GM21529 (cell line): ENCODE results near the gene STK35.
"Not testable (repeated sequence)": the region's sequence is repeated elsewhere in the genome, so short reads cannot be mapped to it uniquely, and the experiment has no call there.

Source experiments
- ATAC-seq: cut with Tn5 transposase; IDR thresholded peaks from one replicate; pipeline ENCODE4 v1.9.1; 2021; ENCODE audit not compliant: unreplicated experiment

STK35 gene

DNA sequence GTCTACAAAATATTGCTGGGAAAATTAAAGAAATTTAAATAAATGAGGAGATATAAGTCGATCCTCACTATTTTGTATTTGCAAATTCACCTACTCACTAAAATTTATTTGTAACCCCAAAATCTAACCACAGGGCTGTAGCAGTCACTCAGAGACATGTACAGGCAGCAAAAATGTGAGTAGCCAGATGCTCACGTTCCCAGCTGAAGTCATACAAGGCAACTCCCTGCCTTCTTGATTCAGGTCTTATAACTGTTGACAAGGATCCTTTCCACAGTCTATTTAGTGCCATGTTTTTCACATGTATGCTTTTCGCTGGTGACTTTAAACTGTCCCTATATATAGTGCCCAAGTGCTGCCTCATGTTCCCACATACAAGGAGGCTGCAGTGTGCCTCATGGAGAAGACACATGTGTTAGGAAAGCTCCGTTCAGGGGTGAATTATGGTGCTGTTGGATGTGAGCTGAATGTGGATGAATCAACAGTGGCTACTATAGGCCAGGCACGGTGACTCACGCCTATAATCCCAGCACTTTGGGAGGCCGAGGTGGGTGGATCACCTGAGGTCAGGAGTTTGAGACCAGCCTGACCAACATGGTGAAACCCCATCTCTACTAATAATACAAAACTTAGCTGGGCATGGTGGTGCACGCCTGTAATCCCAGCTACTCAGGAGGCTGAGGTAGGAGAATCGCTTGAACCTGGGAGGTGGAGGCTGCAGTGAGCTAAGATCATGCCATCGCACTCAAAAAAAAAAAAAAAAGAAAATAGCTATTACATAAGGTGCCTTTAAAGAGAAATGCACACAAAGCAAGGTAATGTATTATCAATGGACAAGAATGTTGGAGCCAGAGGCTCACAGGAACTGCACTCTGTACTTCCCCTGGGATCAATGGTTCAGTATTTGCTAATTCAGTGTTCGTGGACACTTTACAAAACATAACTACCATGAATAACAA lies 55.3 kb downstream of the STK35 start:
- ATAC-seq: no peak

DNA sequence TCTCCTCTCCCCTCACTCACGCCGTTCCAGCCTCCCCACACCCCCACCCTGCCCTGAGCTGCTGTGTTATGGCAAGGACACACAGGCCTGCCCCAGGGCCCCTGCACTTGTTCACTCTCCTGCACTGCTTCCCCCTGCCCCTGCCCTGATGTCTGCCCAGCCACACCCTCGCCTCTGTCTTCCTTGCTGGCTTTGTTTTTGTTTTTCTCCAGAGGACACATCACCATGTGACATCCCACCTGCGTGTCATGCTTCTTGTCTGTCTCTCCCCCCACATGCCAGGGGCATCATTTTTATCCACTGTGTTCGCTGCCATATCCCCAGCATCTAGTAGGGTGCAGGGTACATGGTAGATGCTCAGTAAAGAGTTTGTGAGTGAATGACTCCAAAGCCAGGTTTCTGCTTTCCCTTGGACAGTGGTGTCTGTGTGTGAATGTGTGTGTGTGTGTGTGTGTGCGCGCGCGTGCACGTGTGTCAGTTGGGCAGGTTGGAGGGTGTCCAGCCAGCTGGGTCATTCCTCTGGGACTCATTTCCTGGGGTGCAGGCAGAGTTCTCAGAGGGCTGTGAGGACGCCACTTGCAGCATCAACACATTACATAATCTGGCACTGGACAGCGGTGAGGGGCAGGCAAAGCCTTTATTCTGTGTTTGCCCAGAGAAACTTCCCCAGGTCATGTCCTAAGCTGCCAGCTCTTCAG lies 60.6 kb downstream of the STK35 start:
- no peak for ATAC-seq

DNA sequence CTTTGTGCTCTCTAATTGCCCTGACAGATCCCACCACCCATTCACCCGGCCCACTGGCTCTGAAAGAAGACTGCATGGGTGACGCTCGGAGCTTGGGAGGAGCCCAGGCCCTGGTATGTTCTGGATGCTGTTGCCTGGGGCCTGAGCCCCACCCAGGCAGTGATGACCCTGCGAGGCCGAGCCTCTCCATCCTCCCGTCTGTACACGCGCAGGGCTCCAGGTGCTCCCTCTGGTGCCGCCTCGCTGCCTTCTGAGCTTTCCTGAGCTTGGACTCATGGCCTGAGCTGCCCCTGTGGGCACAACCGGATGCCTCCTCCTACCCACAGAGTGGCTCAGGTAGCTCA lies 61.2 kb downstream of the STK35 start:
- no peak for ATAC-seq

DNA sequence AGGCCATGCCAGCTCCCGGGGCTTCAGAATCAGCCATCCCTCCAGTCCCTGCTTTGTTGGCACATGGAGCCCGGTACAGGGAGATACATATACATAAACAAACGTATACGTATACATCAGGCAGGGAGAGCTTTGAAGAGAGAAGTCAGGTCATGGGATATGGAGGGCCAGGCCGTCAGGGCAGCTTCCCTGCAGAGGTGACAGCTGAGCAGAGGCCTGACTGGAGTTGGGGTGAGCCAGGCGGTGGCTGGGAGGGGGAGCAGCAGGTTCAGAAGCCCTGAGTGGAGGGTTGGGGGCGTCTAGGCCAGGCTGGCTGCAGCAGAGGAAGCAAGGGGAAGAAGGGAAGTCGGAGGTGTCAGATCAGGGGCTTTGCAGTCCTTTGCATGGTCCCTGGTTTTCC lies 61.7 kb downstream of the STK35 start:
- no peak for ATAC-seq

DNA sequence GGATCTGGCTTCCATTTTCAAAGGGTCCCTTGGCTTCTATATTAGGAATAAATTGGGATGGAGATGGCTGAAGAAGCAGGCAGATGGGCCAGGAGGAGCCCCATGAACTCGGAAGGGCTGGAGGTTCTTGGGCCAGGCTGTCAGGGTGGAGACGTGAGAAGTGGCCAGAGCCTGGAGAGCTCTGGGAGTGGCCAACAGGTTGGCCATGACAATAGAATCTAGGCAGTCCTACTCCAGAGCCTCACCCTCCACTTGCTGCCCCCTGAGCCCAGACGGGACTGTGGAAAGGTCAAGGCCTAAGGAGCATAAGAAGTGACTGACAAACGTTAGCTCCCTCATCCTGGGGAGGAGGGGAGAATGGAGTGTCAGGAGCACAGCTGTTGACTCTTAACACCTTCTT lies 62.1 kb downstream of the STK35 start:
- ATAC-seq: no peak

DNA sequence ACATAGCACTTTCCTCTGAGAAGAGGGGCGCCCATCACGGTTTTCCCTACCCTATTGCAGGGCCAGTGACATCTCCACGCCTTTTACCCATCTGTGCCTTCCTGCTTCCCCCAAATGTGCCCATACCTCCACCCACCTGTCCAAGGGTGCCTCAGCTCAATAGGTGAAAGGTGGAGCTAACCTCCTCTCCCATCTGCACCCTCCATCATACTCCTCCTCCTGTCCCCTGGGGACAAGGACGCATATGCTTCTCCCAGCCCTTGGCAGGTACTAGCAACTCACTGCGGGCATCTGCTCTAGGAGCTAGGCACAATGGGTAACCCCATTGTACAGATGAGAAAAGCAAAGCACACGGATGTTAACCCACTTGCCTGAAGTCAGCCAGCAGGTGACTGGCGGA lies 62.8 kb downstream of the STK35 start:
- no peak for ATAC-seq

DNA sequence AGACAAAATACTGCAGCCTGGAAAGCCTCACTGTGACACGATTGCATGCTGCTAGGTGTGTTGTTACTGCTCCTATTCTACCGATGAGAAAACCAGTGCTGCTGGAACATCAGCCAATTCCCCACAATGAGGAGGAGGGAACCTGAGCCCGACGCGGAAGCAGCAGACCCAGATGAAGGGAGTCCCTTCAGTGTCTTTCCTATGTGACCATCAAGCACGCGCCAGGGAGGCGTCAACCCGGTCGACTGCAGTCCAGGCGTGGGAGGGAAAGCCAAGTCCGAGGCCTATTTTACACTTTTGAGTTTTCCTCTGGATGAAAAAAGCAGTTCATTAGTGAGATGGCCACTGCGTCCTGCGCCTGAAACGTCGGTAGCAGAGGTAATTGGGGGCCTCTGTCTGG lies 63.3 kb downstream of the STK35 start:
- no peak for ATAC-seq

DNA sequence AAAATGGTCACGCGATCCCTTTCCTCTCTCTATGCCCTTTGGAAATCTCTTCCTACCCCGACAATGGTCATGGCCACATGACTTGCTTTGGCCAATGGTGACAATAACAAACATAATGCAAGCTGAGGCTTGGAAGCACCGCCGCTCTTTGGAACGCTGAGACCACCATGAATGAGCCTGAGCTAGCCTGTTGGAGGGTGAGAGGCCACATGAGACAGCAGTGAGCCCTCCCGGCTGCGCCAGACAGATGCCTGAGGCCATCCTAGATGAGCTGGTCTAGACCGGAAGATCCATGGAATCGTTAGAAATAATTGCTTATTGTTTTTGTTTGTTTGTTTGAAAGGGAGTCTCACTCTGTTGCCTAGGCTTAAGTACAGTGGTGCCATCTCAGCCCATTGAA lies 64.2 kb downstream of the STK35 start:
- ATAC-seq: no peak

DNA sequence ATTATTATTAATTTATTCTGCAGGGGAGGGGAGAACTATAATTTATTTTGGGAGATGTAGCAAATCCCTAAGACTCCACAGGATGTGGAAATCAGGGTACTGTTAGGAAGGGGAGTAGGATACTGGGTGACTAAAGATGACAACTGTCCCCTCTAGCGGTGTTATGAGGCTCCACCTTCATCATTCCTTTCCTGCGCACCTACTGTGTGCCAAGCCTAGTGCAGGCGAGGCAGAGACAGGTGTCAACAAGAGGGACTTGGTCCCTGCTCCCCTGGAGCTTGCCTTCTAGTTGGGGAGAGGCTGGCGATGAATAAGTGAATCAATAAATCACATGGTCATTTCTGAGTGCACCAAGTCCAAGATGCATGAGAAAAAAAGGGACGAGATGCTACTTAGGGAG lies 65.5 kb downstream of the STK35 start:
- no peak for ATAC-seq

DNA sequence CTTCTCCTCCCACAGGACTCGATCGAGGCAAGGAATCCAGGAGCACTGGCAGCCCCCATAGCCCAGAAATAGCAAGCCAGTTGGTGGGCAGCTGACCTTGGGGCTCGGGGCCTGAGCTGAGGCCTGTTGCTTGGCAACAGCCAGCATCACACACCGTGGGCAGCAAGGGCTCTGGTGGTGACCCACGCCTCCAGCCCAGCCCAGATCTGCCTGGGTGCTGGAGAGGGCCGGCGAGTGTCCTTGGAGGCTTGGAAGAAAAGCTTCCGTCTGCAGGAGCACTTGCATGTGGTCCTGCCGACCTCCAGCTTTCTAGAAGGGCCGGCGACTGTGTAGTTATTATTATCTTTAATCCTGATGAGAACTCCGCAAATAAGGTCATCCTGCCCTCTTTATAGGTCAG lies 67.3 kb downstream of the STK35 start:
- ATAC-seq: no peak

DNA sequence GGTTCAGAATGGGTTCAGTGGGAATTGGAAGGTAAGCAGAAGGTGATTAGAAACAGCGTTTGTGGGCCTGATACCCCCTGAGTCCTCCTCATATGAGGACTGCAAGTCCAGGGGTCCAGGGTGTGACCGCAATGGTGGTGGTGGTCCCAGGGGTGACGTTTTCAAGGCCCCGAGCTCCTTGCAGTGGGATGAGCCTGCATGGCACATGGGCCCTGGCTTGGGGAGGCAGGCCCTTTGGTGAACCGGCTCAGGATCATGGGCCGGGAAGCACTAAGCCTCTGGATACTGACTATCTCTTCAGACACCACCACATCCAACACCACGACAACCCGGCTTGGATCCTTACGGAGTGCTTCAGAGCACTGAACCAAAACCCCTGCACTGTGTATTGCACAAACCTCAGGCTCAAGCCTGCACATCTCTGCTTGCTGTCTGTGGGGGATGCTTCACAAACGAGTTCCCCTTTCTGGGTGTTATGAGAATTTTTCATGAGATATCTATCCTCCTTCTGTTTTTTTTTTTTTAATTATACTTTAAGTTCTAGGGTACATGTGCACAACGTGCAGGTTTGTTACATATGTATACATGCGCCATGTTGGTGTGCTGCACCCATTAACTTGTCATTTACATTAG lies 67.9 kb downstream of the STK35 start:
- no peak for ATAC-seq

DNA sequence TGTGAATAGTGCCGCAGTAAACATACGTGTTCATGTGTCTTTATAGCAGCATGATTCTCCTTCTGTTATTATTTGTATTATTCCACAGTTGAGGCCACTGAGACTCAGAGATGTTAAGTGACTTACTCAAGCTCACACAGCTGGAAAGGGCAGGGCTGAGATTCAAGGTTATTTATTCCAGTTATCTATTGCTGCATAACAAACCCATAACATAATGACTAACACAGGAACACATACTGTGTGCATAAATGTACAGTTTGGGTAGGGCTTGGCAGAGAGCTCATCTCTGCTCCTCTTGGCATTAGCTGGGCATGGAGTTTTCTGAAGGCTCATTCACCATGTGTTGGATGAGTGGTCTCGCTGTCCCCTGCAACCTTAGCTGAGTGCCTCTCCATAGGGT lies 68.8 kb downstream of the STK35 start:
- no peak for ATAC-seq

DNA sequence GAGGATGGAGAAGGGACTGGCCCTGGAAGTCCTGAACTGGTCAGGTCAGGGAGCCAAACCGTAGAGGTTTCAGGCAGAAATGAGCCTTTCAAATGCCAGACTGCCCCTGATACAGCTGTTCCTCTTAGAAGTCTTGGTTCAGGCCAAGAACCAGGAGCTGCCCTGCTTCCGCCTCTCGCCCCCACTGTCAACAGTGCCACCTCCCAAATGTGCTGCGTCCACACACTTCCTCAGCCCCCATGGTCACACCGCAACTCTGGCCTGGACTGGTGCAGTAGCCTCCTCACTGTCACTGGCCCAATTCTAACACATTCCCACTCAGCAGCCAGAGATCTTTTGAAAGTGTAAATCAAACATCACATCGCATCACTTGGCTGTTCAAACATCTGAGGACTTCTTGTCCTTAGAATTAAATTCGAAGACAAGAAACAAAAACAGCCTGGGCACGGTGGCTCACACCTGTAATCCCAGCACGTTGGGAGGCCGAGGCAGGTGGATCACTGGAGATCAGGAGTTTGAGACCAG lies 69.7 kb downstream of the STK35 start:
- no peak for ATAC-seq

DNA sequence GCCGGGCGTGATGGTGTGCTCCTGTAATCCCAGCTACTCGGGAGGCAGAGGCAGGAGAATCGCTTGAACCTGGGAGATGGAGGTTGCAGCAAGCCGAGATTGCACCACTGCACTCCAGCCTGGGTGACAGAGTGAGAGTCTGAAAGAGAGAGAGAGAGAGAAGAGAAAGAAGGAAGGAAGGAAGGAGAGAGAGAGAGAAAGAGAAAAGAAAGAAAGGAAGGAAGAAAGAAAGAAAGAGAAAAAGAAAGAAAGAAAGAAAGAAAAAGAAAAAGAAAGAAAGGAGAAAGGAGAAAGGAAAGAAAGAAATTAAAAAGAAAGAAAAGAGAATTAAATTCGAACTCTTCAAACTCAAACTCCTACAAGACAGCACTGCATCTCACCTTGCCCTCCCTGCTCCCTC lies 70.2 kb downstream of the STK35 start:
- not testable (repeated sequence) for ATAC-seq

DNA sequence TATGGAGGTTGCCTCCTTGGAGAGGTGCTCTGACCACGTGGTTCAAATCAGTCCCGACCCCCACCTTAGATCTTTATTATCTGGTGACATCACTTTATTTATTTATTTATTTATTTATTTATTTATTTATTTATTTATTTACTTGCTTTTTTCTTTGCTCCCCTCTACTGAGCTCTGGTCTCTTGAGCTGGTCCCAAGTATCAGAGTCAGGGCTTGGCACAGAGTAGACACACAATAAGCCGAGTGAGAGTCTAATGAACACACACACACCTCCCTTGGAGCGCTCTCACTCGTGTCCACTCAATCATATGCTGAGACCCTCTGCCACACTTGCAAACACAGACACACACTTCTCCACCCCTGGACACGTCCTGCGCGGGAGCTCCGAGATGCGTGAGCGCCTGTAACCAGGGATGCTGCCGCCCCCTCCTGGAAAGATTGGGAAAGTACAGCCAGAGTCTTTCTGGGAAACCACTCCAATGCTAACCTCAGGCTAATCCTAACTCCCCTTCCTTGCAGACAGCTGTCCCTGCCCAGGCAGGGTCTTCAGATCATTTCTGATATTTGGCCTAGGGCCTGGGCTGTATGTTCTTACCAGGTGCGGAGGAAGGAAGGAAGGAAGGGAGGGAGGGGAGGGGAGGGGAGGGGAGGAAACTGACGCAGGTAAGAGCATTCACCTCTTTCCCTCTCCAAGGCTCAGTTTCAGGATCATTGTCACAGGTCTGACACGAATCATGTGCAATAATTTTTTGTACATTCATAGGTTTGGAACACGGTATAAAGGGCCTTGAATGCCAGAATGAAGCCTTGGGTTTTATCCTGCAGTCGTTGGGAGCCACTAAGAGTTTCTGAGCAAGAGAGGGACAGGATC lies 70.9 kb downstream of the STK35 start:
- ATAC-seq: no peak

DNA sequence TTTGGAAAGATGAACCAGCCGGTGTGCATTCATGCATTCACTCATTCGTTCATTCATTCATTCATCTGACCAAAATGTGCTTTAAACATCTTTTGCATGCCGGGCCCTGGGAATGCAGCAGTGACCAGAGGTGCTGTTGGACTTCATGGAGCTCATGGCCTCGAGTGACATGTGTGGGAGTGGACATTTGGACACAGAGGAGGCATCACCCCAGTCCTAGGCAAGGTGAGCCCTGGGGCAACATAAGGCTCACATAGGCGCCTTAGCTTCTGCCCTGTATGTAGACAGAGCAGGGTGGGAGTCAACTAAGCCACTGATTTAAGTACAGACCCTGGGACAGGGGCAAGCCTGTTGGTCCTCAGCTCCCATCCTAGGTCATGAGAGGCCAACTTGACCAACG lies 71.6 kb downstream of the STK35 start:
- ATAC-seq: no peak

DNA sequence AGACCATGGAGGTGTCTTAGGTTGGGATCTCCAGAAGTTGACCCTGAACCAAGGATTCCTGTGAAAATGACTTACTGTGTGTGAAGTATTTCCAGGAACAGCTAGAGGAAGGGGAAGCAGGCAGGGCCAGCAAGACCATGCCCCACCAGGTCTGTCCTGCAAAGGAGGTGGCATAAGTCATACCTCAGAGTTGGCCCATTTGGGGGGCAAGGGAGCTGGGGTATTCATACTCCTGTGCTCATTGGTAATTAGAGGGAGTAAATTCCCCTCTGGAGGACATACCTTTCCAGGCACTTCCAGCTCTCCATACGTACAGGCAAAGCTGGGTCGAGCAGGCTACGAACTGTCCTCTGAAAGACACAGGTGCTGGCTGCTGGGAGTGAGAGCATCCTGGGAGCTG lies 72.4 kb downstream of the STK35 start:
- ATAC-seq: no peak

DNA sequence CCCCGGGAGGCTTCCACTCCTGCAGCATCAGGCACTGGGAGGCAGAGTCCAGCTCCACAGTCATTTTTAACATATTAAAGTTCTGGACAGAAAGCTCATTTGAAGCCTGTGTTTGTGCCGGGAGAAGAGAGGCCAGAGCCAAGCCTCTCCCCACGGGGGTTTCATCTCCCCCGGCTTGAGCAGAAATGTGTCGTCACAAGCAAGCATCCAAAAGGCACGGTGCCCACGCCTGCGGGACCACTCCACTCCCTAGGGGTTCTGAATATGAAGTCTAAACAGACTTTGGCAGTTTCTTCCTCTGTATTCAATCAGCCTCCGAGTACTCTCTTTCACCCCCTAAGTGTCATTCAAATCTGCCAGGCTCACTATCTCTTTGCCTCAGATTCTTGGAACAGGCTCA lies 75.3 kb downstream of the STK35 start:
- ATAC-seq: no peak

DNA sequence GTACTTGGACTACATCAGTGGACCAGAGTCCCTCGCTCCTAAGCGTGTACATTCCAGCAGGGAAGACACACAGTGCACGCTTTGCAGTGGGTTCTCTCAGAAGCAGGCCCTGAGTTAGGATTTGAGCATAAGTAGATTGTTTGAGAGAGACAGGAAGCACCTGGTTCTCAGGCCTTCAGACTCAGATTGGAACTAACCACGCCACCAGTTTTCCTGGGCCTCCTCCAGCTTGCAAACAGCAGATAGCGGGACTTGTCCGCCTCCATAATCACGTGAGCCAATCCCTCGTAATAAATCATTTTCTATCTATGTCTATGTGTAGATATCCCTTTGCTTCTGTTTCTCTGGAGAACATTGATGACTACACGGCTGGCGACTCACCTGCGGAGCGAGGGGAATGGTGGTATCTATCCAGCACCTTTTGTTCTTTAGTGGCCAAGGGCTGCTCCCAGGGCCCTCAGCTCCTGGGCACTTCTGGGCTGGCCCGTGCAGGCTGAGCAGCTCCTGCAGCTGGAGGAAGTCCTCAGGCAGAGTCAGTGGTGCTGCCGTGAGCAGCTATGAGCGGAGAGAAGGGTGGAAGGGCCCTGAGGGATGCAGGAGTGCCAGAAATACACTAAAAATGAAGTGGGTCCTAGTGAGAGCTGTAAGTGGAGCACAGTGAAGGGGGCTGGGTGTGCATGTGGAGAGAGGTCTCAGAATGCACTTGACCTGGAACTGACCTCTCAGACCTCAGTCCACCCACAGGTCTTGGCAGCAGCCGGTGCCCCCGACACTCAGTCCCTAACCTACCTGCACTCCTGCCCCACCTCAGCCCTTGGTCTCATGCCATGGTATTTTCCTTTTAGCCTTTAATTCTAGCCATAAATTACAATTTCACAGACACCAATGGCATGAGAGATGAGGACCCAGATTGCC lies 76.9 kb downstream of the STK35 start:
- no peak for ATAC-seq

DNA sequence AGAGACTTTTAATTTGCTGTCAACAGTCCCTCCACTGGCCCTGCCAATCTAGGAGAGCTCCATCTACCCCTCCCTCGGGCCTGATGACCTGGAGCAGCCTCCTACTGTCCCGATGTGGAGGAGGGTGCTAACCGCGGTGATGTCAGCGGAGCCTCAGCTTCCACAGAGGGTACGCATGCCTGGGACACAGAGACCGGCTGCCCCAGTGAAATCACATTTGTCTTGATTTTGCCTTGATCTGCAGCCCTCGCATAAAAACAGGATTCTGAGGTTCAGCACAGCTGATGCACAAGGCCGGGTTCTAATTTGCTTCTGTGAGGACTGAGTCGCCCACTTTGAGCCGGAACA lies 77.6 kb downstream of the STK35 start:
- no peak for ATAC-seq
